H1 (cell line): ENCODE results near the gene CYP2B6. TPM values are rescaled to one million over a fixed set of nuclear protein-coding genes. Genes with fewer than 3 reads are reported as not detected.

Experiments used
- CTCF ChIA-PET: fragments of 300-600 bp; sonication (Branson Sonifier 250); formaldehyde crosslinking; loops from one replicate; lab custom pipeline; 2021; ENCODE audit not compliant: partially characterized antibody; lab: Charles Lee
- POLR2A ChIA-PET: fragments of 300-600 bp; sonication (Branson Sonifier 250); formaldehyde crosslinking; loops from one replicate; lab custom pipeline; 2021; ENCODE audit warnings: inconsistent platforms; ENCODE audit not compliant: partially characterized antibody; lab: Charles Lee
- DNase-seq, 2 experiments: peaks; one replicate each; pipeline versions ENCODE4 v3.0.0 to v3.0.0-alpha.2; 2010 to 2022; ENCODE audit warnings: low spot score in 2 of 2, low read depth in 1 of 2, mixed read lengths in 1 of 2
- FAIRE-seq: peaks from 2 replicates; lab custom pipeline; 2011; peaks lifted over from hg19 to GRCh38; lab: Jason Lieb, UNC
- H2AFZ ChIP-seq: 2 replicates; pipeline ENCODE4 v1.8.1; 2012; ENCODE audit warnings: low read length, inconsistent platforms
- H2AK5ac ChIP-seq: 2 replicates; pipeline ENCODE4 v1.6.1; 2013; ENCODE audit warnings: low read depth, low read length
- H2BK120ac ChIP-seq: replicated peaks from 2 replicates; pipeline ENCODE3; 2013; ENCODE audit warnings: low read depth, low read length, inconsistent platforms
- H2BK12ac ChIP-seq: 2 replicates; pipeline ENCODE4 v1.6.1; 2013; ENCODE audit warnings: low read depth, low read length
- H2BK15ac ChIP-seq: 2 replicates; pipeline ENCODE4 v1.6.1; 2013; ENCODE audit warnings: low read length
- H2BK20ac ChIP-seq: 2 replicates; pipeline ENCODE4 v1.6.1; 2013; ENCODE audit warnings: low read length
- H2BK5ac ChIP-seq: 2 replicates; pipeline ENCODE4 v1.6.1; 2013; ENCODE audit warnings: low read depth, low read length
- H3K14ac ChIP-seq: 2 replicates; pipeline ENCODE4 v1.6.1; 2013; ENCODE audit warnings: inconsistent platforms; ENCODE audit not compliant: insufficient read length
- H3K18ac ChIP-seq: 2 replicates; pipeline ENCODE4 v1.6.1; 2013; ENCODE audit warnings: low read length; ENCODE audit errors: extremely low read depth
- H3K23ac ChIP-seq: 2 replicates; pipeline ENCODE4 v1.6.1; 2013; ENCODE audit warnings: inconsistent platforms; ENCODE audit not compliant: insufficient read length
- H3K23me2 ChIP-seq: 2 replicates; pipeline ENCODE4 v1.6.1; 2013; ENCODE audit warnings: low read depth, low read length
- H3K27ac ChIP-seq: 2 replicates; pipeline ENCODE4 v1.6.1; 2011; ENCODE audit warnings: low read depth, low read length, inconsistent platforms
- H3K27me3 ChIP-seq, 4 experiments: replicated peaks in 1 of 4; 1 replicate in 1 of 4; 2 replicates in 3 of 4; pipeline versions ENCODE4 v1.6.1 to v1.8.1; 2011 to 2013; ENCODE audit warnings: low read length in 3 of 4, mild to moderate bottlenecking in 3 of 4, inconsistent platforms in 2 of 4, mixed read lengths in 2 of 4, moderate library complexity in 1 of 4; ENCODE audit not compliant: control insufficient read depth in 3 of 4, insufficient read depth in 3 of 4; ENCODE audit errors: extremely low read depth in 1 of 4
- H3K36me3 ChIP-seq, 4 experiments: 2 replicates each; pipeline versions ENCODE4 v1.6.1 to v1.8.1; 2011 to 2013; ENCODE audit warnings: mild to moderate bottlenecking in 4 of 4, low read length in 3 of 4, moderate library complexity in 2 of 4, control low read depth in 1 of 4, inconsistent platforms in 1 of 4; ENCODE audit not compliant: insufficient read depth in 4 of 4, control insufficient read depth in 2 of 4
- H3K4ac ChIP-seq: replicated peaks from 2 replicates; pipeline ENCODE3; 2013; ENCODE audit warnings: low read length, low read depth, mixed read lengths, inconsistent platforms; ENCODE audit not compliant: insufficient read length
- H3K4me1 ChIP-seq, 4 experiments: replicated peaks in 1 of 4; 1 replicate in 1 of 4; 2 replicates in 3 of 4; pipeline versions ENCODE4 v1.6.1 to v1.8.1; 2011 to 2013; ENCODE audit warnings: low read length in 3 of 4, inconsistent platforms in 2 of 4, mixed read lengths in 1 of 4; ENCODE audit not compliant: insufficient read depth in 4 of 4, control insufficient read depth in 3 of 4
- H3K4me2 ChIP-seq, 2 experiments: 2 replicates each; pipeline versions ENCODE4 v1.6.1 to v1.8.1; 2011 to 2013; ENCODE audit warnings: low read depth in 2 of 2, low read length in 2 of 2, control low read depth in 1 of 2, inconsistent platforms in 1 of 2, mild to moderate bottlenecking in 1 of 2; ENCODE audit not compliant: insufficient read depth in 1 of 2
- H3K4me3 ChIP-seq, 4 experiments: fragments of 200-600, 300-600 bp in 1 of 4; sonication (generic), shearing (Covaris generic), sonication (Bioruptor Twin) in 1 of 4; 2 replicates each; pipeline versions ENCODE4 v1.5.1 to v1.8.1; 2011 to 2016; ENCODE audit warnings: low read length in 4 of 4, low read depth in 3 of 4, control low read depth in 2 of 4, inconsistent platforms in 2 of 4, mild to moderate bottlenecking in 2 of 4, mixed read lengths in 1 of 4, moderate library complexity in 1 of 4; ENCODE audit not compliant: insufficient read depth in 2 of 4; ENCODE audit errors: extremely low read depth in 1 of 4
- H3K56ac ChIP-seq: replicated peaks from 2 replicates; pipeline ENCODE3; 2013; ENCODE audit warnings: low read depth, mild to moderate bottlenecking, mixed read lengths, low read length, inconsistent platforms; ENCODE audit not compliant: insufficient read length
- H3K79me1 ChIP-seq: 2 replicates; pipeline ENCODE4 v1.6.1; 2013; ENCODE audit warnings: low read depth, low read length, control low read depth
- H3K79me2 ChIP-seq, 2 experiments: 2 replicates each; pipeline versions ENCODE4 v1.6.1 to v1.8.1; 2012 to 2013; ENCODE audit warnings: low read length in 2 of 2, mild to moderate bottlenecking in 2 of 2, inconsistent platforms in 1 of 2; ENCODE audit not compliant: insufficient read depth in 2 of 2, control insufficient read depth in 1 of 2
- H3K9ac ChIP-seq, 4 experiments: replicated peaks in 1 of 4; 1 replicate in 1 of 4; 2 replicates in 3 of 4; pipeline versions ENCODE4 v1.6.1 to v1.8.1; 2011 to 2013; ENCODE audit warnings: low read depth in 3 of 4, low read length in 3 of 4, control low read depth in 2 of 4, mild to moderate bottlenecking in 2 of 4, moderate library complexity in 2 of 4, inconsistent platforms in 1 of 4; ENCODE audit errors: extremely low read depth in 1 of 4
- H3K9me3 ChIP-seq, 2 experiments: 2 replicates each; pipeline versions ENCODE4 v1.6.1 to v1.8.1; 2012 to 2013; ENCODE audit warnings: mild to moderate bottlenecking in 2 of 2, moderate library complexity in 2 of 2, control low read depth in 1 of 2, inconsistent platforms in 1 of 2, low read depth in 1 of 2, low read length in 1 of 2, mixed read lengths in 1 of 2; ENCODE audit not compliant: insufficient read depth in 2 of 2
- H4K20me1 ChIP-seq, 2 experiments: replicated peaks in 1 of 2; 2 replicates each; pipeline versions ENCODE3 to v1.8.1; 2011 to 2013; ENCODE audit warnings: inconsistent platforms in 2 of 2, low read length in 2 of 2, mild to moderate bottlenecking in 1 of 2; ENCODE audit not compliant: insufficient read depth in 2 of 2, control insufficient read depth in 1 of 2
- H4K5ac ChIP-seq: 2 replicates; pipeline ENCODE4 v1.6.1; 2013; ENCODE audit warnings: low read length, low read depth, mixed read lengths, inconsistent platforms; ENCODE audit not compliant: insufficient read length
- H4K8ac ChIP-seq: 2 replicates; pipeline ENCODE4 v1.8.0; 2013; ENCODE audit warnings: mild to moderate bottlenecking, moderate library complexity, low read length, inconsistent platforms; ENCODE audit not compliant: insufficient read depth; ENCODE audit errors: extremely low read depth
- H4K91ac ChIP-seq: replicated peaks from 2 replicates; pipeline ENCODE3; 2013; ENCODE audit warnings: low read length, mixed read lengths, inconsistent platforms; ENCODE audit not compliant: insufficient read length
- ASH2L ChIP-seq: fragments of 200-600, 300-600 bp; sonication (generic); IDR thresholded peaks from one replicate; pipeline ENCODE4 v1.7.1; 2017; ENCODE audit warnings: low read length
- BCL11A ChIP-seq, 2 experiments: IDR thresholded peaks; one replicate each; pipeline ENCODE4 v1.6.1; 2011; ENCODE audit warnings: low read depth in 2 of 2, low read length in 2 of 2, mild to moderate bottlenecking in 2 of 2
- CBX5 ChIP-seq: fragments of 300-800, 300-1000 bp; sonication (generic); IDR thresholded peaks from 2 replicates; pipeline ENCODE4 v1.7.1; 2016; ENCODE audit warnings: antibody characterized with exemption, low read length, low read depth
- CHD2 ChIP-seq: IDR thresholded peaks from 2 replicates; pipeline ENCODE4 v1.6.1; 2012; ENCODE audit warnings: low read length, improper control_type of control experiment
- GTF2F1 ChIP-seq: IDR thresholded peaks from 2 replicates; pipeline ENCODE4 v1.6.1; 2012; ENCODE audit warnings: low read depth, low read length, improper control_type of control experiment, borderline replicate concordance
- JUND ChIP-seq: IDR thresholded peaks from 2 replicates; pipeline ENCODE4 v1.6.1; 2011; ENCODE audit warnings: mild to moderate bottlenecking, improper control_type of control experiment, low read length
- POU5F1 ChIP-seq: IDR thresholded peaks from 2 replicates; pipeline ENCODE4 v1.6.1; 2011; ENCODE audit warnings: low read depth, mild to moderate bottlenecking, low read length, moderate library complexity
- RNF2 ChIP-seq: fragments of 200-900, 300-1000 bp; sonication (generic); IDR thresholded peaks from 2 replicates; pipeline ENCODE4 v1.7.1; 2016; ENCODE audit warnings: borderline replicate concordance, low read depth, mild to moderate bottlenecking, antibody characterized with exemption, low read length; ENCODE audit not compliant: poor library complexity, severe bottlenecking; ENCODE audit errors: missing control alignments
- RXRA ChIP-seq: IDR thresholded peaks from 2 replicates; pipeline ENCODE4 v1.6.1; 2011; ENCODE audit warnings: low read depth, mild to moderate bottlenecking, low read length, moderate library complexity; ENCODE audit not compliant: insufficient read depth
- SIN3A ChIP-seq, 2 experiments: IDR thresholded peaks in 1 of 2; conservative IDR thresholded peaks in 1 of 2; 2 replicates each; pipeline ENCODE4 v1.6.1; 2011 to 2012; ENCODE audit warnings: low read length in 2 of 2, improper control_type of control experiment in 1 of 2, low read depth in 1 of 2, mild to moderate bottlenecking in 1 of 2
- YY1 ChIP-seq: IDR thresholded peaks from 2 replicates; pipeline ENCODE4 v1.6.1; 2011; ENCODE audit warnings: low read depth, mild to moderate bottlenecking, low read length
- WGBS, 2 experiments: shearing (Covaris generic) in 1 of 2; methylation state at CpG; one replicate each; pipeline versions ENCODE4 v1.1.6 to v1.1.7; 2013 to 2015; ENCODE audit warnings: low lambda C conversion rate in 2 of 2, mixed read lengths in 2 of 2, inconsistent platforms in 1 of 2, low coverage in 1 of 2, missing lambda C conversion rate in 1 of 2; ENCODE audit not compliant: insufficient replicate concordance in 2 of 2, insufficient coverage in 1 of 2, insufficient read length in 1 of 2; ENCODE audit errors: extremely low coverage in 1 of 2, missing lambda C conversion rate in 1 of 2; 5-methylcytosine and 5-hydroxymethylcytosine counted together
- polyA plus RNA-seq, 7 experiments: library from polyadenylated mRNA; depleted of rRNA in 3 of 7; stranded (reverse) in 5 of 7; unstranded in 2 of 7; fragments of >200 nt in 5 of 7; fragments of 200-250 nt in 2 of 7; gene quantifications; 1 replicate in 5 of 7; 2 replicates in 1 of 7; 4 replicates in 1 of 7; pipeline versions ENCODE4 v1.2.1 to v1.2.3, GENCODE V29; 2011 to 2013; ENCODE audit warnings: missing spikeins in 2 of 7, mixed read lengths in 2 of 7
- total RNA-seq: library from RNA; stranded (reverse); fragmentation: NEBNext Ultra II Directional; extraction: Animal tissue kit (Norgen Biotek cat#: 25700); gene quantifications from 2 replicates; pipeline ENCODE4 v1.2.1, GENCODE V29; 2021

The CYP2B6 gene
- total and polyA plus RNA-seq, 2 of the 8 experiments (the other 6 are each of a cell fraction or from before 2014, with no cell fraction given): 2.8 to 5.4 TPM

- Histone ChIP-seq H3K14ac (no peak overlapping the region), H3K23ac (no peak overlapping the region), H4K20me1 (no peaks in the 10 kb centered on the region), H3K27ac (no peak overlapping the region), H3K9ac (no peak overlapping the region), H4K91ac (no peak overlapping the region), H3K9me3 (peaks cover 0 to 6% of the 10 kb centered on the region in 2 experiments; a peak in 1 of 4 replicates), H3K4me2 (no peak overlapping the region), H2BK5ac (no peak overlapping the region), H2BK15ac (no peak overlapping the region), H3K4me1 (no peaks in the 10 kb centered on the region), H2BK20ac (no peak overlapping the region), H3K36me3 (no peaks in the 10 kb centered on the region), H2BK12ac (no peak overlapping the region), H3K79me1 (no peaks in the 10 kb centered on the region), H2BK120ac (no peak overlapping the region), H3K4ac (no peak overlapping the region), H2AFZ (no peak overlapping the region), H3K27me3 (no peaks in the 10 kb centered on the region; a peak in 1 of 7 replicates), H2AK5ac (no peak overlapping the region), H3K18ac (no peak overlapping the region), H3K4me3 (no peak overlapping the region), H3K23me2 (no peaks in the 10 kb centered on the region; the same call in 1 of the 2 replicates), H4K8ac (no peak overlapping the region), H4K5ac (no peak overlapping the region), H3K79me2 (no peaks in the 10 kb centered on the region), H3K56ac (no peak overlapping the region)
- CTCF ChIA-PET: interaction anchor here (0.6 to 1.3 kb wide), 3 partner anchors 12 to 182 kb away, joined by 3 to 7 read pairs (median 3); no protein-coding TSS in a partner anchor
- TF ChIP-seq SIN3A (conservative IDR thresholded peaks at IDR 0.05 in 1 of 2, IDR thresholded peaks at IDR 0.05 in 1 of 2; ENCODE audit: low read depth in 1 of 2, low read length in 2 of 2) (no peak), JUND (no peak), POU5F1 (no peak), RNF2 (no peak), RXRA (no peak), ASH2L (no peak), BCL11A (IDR thresholded peaks at IDR 0.05; ENCODE audit: low read depth in 2 of 2, low read length in 2 of 2) (no peak), YY1 (no peak), CHD2 (no peak), CBX5 (no peak), GTF2F1 (no peak)
- FAIRE-seq (no peak), DNase-seq (no peak)
- POLR2A ChIA-PET: interaction anchor here (1.1 kb wide), 1 partner anchor 155 kb away, joined by 3 read pairs; no protein-coding TSS in a partner anchor
- 84% methylated on average over 3 of the region's 3 CpGs; no CpG with 5 or more reads in 1 of the 2 experiments for WGBS, 2 experiments
These were observed 28.6 kb upstream of the CYP2B6 start for GRCh38 chr19:40962460-40962961.
